Epidermal melanocyte (primary cell): ENCODE results near the gene OPTN.

Experiments used
- DNase-seq: peaks from one replicate; pipeline ENCODE4 v3.0.0; 2011; ENCODE audit warnings: low spot score; ENCODE audit not compliant: insufficient read length

Gene OPTN

GRCh38 chr10:13182424-13182823 lies 82.5 kb downstream of the OPTN start:
- no peak for DNase-seq

- no peak for DNase-seq
Observed at GRCh38 chr10:13183625-13184024, 83.7 kb downstream of the OPTN start.

- DNase-seq, result no peak
Observed at GRCh38 chr10:13184276-13184675, 84.3 kb downstream of the OPTN start.

GRCh38 chr10:13184730-13185514 lies 85.0 kb downstream of the OPTN start:
- DNase-seq, result no peak

GRCh38 chr10:13187135-13187534 lies 87.2 kb downstream of the OPTN start:
- no peak for DNase-seq
